HPDE6-E6E7 (cell line): ENCODE measurements around the gene ZNF322.
"Not testable (repeated sequence)": the region's sequence is repeated elsewhere in the genome, so short reads cannot be mapped to it uniquely, and the experiment has no call there.

Experiments used
- DNase-seq: peaks from one replicate; pipeline ENCODE4 v3.0.0; 2011; ENCODE audit warnings: missing footprints; ENCODE audit errors: extremely low spot score

The ZNF322 gene, protein sequence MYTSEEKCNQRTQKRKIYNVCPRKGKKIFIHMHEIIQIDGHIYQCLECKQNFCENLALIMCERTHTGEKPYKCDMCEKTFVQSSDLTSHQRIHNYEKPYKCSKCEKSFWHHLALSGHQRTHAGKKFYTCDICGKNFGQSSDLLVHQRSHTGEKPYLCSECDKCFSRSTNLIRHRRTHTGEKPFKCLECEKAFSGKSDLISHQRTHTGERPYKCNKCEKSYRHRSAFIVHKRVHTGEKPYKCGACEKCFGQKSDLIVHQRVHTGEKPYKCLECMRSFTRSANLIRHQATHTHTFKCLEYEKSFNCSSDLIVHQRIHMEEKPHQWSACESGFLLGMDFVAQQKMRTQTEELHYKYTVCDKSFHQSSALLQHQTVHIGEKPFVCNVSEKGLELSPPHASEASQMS

GRCh38 chr6:26659042-26659999 is at the start of gene ZNF322:
ZNF322 (minus strand) TSS chr6:26659746; CDS start chr6:26638553, 21,193 bp downstream.
- DNase-seq, result peak; percentile 98

- not testable (repeated sequence) for DNase-seq
Measured at GRCh38 chr6:26705780-26706179, 46.2 kb upstream of the ZNF322 start.

- DNase-seq, result not testable (repeated sequence)
Measured at GRCh38 chr6:26705352-26705751, 45.8 kb upstream of the ZNF322 start.

DNA sequence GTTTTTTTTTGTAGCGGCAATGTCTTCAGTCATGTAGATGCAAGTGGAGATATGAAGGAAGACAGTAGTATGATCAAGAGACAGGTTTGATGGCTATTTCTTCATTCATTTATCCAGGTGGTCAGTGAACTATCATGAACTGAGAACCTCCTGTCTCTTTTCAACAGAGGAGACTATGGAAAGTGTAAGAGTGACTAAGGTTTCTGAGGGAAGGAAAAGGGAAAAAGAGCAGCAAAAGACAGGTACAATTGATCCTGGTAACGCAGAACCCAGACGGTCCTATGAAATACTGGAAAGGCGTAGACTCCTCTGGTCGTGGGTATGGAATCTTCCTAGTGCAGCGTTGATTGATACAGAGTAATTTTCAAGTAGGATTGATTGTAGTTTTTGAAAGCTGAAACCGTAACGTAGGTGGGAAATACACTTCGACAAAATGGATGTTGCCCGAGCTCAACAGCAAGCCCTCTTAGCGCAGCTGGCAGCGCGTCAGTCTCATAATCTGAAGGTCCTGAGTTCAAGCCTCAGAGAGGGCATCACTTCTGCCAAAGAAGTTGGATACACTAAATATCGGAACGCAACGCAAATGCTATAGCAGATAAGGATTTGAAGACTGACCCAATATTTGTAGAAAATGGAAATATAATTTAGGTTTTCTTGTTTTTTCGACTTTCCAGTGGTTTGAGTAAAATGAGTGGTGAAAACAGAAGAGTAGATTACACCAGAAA is 41.6 kb upstream of the ZNF322 start:
- not testable (repeated sequence) for DNase-seq

DNA sequence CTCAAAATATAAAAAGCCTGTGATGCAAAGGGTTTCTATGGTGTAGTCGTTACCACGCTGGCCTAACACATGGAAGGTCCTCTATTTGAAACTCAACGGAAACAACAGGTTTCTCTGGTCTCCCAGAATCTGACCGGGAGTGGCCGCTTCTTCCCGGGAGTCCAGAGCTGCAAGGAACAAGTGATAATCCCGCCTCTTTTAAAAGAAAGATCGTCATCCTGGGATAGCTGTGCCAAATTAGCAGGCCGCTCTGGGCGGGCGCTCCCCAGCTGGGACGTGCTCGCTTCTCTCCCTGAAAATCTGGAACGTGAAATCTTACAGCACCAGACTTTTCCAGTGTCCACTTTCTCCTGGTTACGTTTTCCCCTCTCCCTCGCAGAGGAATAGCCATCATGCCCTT is 38.0 kb upstream of the ZNF322 start:
- not testable (repeated sequence) for DNase-seq

- DNase-seq, result not testable (repeated sequence)
Measured at GRCh38 chr6:26689324-26689947, 29.9 kb upstream of the ZNF322 start.

DNA sequence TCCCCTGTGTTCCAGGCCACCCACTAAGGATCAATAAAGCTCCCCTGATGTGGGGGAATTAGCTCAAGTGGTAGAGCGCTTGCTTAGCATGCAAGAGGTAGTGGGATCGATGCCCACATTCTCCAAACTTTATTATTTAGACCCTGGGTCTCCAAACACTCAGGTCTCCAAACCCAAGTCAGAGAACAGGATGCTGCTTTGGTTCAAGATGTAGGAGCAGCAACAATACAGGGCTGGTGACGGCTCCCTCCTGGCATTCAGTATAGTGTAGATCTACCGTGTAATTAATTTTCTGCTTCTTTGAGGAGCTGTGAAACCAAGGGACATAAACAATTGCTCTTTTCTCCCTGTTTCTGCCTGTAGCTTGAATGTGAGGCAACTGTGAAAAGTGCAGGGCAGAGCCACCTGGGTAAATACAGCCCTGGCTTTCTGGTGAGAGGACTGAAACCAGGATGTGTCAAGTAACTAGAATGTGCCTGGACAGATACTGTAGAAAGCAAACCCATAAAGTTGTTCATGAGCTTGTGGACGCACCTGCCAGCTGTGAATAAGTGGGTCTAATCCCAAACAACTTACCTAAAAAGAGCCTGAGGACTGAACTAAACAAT is 23.0 kb upstream of the ZNF322 start:
- DNase-seq, result not testable (repeated sequence)

DNA sequence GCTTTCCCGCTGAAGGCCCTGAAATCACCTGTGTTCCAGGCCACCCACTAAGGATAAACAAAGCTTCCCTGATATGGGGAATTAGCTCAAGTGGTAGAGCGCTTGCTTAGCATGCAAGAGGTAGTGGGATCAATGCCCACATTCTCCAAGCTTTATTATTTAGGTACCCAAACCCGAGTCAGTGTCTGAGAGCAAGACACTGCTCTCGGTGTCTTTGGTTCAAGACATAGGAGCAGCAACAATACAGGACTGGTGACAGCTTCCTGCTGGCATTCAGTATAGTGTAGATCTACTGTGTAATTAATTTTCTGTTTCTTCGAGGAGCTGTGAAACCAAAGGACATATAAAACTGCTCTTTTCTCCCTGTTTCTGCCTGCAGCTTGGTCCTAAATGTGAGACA is 13.7 kb upstream of the ZNF322 start:
- not testable (repeated sequence) for DNase-seq

- not testable (repeated sequence) for DNase-seq
Measured at GRCh38 chr6:26670558-26670957, 11.0 kb upstream of the ZNF322 start.

- DNase-seq, result not testable (repeated sequence)
Measured at GRCh38 chr6:26670003-26670402, 10.5 kb upstream of the ZNF322 start.

DNA sequence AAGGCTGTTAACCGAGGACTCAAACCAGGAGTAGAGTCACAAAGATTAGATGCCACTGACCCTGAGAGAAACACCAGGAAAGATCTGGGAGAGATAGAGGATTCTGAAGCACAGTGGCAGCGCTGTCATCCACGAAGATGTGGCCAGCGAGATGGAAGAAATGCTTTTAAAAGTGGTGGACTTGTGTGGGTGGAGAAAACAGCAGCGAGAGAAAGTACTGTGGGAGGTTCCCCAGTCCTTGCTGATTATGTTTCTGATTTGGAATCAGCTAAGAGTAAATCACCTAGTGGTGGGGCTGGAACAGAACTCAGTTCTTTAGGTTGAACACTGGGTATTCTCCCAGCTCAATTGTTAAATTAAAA is 435 bp upstream of the ZNF322 start:
- DNase-seq, result peak; percentile 20

GRCh38 chr6:26657256-26657655 is 2.3 kb downstream of the ZNF322 start:
- DNase-seq, result no peak

DNA sequence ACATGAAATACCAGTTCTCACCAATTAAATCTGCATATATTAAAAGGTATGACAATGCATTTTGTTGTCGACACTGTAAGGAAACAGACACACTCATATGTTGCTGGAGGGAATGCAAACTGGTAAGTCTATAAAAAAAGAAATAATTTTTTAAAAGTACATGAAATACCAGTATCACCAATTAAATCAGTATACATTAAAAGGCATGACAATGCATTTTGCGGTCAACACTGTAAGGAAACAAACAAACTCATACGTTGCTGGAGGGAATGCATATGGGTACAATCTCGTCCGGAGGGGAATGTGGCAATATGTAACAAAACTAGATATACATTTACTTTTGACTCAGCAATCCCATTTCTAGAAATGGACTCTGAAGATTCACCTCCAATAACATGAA is 6.5 kb downstream of the ZNF322 start:
- DNase-seq, result no peak

DNA sequence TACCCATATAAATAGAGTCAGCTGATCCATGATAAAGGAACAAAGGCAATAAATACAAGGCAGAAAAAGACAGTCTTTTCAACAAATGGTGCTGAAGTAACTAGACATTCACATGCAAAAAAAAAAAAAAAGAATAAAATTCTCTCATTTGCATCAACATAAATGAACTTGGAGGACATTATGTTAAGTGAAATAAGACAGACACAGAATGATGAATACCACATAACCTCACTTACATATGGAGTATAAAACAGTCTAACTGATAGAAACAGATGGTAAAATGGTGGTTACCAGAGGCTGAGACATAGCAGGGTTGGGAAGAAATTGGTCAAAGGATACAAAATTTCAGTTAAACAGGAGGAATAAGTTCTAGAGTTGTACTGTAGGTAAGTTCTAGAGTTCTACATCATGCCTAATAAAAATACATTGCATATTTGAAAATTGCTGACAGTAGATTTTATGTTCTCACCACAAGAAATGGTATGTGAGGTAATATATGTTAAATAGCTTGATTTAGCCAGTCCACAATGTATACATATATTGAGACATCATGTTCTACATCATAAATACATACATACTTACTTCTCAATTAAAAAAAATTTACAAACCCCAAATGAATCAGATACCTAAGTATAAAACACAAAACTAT is 8.3 kb downstream of the ZNF322 start:
- no peak for DNase-seq

GRCh38 chr6:26646074-26646473 is 13.5 kb downstream of the ZNF322 start:
- no peak for DNase-seq

- no peak for DNase-seq
Measured at GRCh38 chr6:26640806-26641205, 18.7 kb downstream of the ZNF322 start.

DNA sequence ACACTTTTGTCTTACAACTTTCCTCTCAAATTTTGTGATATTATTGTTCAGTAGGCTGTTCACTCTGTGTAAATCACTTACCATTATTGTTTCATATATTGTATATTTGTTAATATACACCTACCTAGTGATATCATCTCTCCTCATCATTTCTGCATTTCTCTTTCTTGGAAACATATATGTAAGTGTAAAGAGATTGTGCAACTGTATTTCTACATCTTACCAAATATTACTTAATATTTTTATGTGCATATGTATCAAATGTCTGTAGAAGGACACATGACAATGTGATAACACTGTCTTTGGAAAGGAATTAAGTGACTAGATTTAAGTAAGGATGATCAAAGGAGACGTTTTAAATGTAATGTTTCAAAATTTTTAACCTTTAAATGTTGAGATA is 30.2 kb downstream of the ZNF322 start:
- DNase-seq, result no peak

- DNase-seq, result no peak
Measured at GRCh38 chr6:26627843-26628242, 31.7 kb downstream of the ZNF322 start.

DNA sequence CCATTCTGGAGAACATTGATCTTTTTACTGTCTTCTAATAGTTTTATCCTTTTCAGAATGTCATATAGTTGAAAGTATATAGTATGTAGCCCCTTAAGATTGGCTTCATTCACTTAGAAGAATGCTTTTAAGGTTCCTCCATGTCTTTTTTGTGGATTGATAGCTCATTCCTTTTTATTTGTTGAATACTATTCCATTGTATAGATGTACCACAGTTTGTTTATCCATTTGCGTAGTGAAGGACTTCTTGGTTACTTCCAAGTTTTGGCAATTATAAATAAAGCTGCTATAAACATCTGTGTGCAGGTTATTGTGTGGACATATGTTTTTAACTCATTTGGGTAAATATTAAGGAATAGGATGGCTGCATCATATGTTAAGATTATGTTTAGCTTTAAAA is 35.0 kb downstream of the ZNF322 start:
- DNase-seq, result no peak

- no peak for DNase-seq
Measured at GRCh38 chr6:26623339-26623859, 36.1 kb downstream of the ZNF322 start.
